Gastroesophageal sphincter (tissue), 3 donors: Measurements from ENCODE around the gene KIF13A.

Source experiments
- POLR2A ChIP-seq, 2 donors: fragments of 450-650 bp; IDR thresholded peaks; one replicate each; pipeline ENCODE4 v1.6.1; 2017; ENCODE audit warnings: antibody characterized with exemption in 2 of 2, mild to moderate bottlenecking in 2 of 2, moderate library complexity in 1 of 2
- TF ChIP-seq, protein P1 (sequence below), 4 experiments: fragments of 200-600 bp in 2 of 4; fragments of 450-650 bp in 2 of 4; sonication (generic) in 1 of 4; IDR thresholded peaks; one replicate each; pipeline ENCODE4 v1.5.1; 2017 to 2019; ENCODE audit warnings: antibody characterized with exemption in 4 of 4, mild to moderate bottlenecking in 2 of 4, moderate library complexity in 2 of 4

DNA sequence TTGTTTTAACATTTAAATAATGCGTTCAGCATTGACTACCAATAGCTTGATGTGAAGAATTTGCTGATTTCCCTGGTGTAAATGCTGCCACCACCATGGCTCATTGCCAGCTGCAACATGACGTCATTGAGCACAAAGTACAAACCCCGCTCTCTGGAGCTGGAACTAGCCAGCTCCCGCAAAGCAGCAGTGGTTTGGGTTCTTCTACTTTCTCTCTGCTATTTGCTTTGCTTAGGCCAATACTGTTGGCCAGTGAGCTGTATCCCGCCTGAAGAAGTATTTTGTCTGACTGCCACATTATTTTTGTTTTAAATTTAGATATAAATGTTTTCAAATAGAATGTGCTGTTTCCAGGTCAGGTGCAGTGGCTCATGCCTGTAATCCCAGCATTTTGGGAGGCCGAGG is 47.4 kb upstream of the KIF13A start:
- TF ChIP-seq, protein P1, sequence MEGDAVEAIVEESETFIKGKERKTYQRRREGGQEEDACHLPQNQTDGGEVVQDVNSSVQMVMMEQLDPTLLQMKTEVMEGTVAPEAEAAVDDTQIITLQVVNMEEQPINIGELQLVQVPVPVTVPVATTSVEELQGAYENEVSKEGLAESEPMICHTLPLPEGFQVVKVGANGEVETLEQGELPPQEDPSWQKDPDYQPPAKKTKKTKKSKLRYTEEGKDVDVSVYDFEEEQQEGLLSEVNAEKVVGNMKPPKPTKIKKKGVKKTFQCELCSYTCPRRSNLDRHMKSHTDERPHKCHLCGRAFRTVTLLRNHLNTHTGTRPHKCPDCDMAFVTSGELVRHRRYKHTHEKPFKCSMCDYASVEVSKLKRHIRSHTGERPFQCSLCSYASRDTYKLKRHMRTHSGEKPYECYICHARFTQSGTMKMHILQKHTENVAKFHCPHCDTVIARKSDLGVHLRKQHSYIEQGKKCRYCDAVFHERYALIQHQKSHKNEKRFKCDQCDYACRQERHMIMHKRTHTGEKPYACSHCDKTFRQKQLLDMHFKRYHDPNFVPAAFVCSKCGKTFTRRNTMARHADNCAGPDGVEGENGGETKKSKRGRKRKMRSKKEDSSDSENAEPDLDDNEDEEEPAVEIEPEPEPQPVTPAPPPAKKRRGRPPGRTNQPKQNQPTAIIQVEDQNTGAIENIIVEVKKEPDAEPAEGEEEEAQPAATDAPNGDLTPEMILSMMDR (IDR thresholded peaks at IDR 0.05), result no peak
- TF ChIP-seq POLR2A (IDR thresholded peaks at IDR 0.05), result no peak
